Measurements from ENCODE around the gene MEGF8.

The MEGF8 gene

GRCh38 chr19:42312370-42312769, 13.1 kb upstream of the MEGF8 start:
- Histone ChIP-seq H3K9ac (ENCODE audit: low read length) (no peak overlapping the region), H3K4me1 (ENCODE audit: low read length) (peaks cover 22% of the 10 kb centered on the region), H3K36me3 (replicated peaks; ENCODE audit: low read depth, low read length) (no peaks in the 10 kb centered on the region), H3K27ac (ENCODE audit: low read length) (no peak overlapping the region), H3K4me2 (ENCODE audit: low read length) (peak overlapping the region; percentile 78), H4K20me1 (ENCODE audit: insufficient read depth, low read length) (no peaks in the 10 kb centered on the region), H3K4me3 (ENCODE audit: low read length) (peak overlapping the region; percentile 86), H2AFZ (ENCODE audit: low read depth, low read length) (no peak overlapping the region), H3K27me3 (ENCODE audit: low read depth, low read length) (no peaks in the 10 kb centered on the region), H3K79me2 (ENCODE audit: low read length) (no peaks in the 10 kb centered on the region), H3K9me3 (ENCODE audit: insufficient read depth, low read length) (no peaks in the 10 kb centered on the region)
- TF ChIP-seq, protein P1, sequence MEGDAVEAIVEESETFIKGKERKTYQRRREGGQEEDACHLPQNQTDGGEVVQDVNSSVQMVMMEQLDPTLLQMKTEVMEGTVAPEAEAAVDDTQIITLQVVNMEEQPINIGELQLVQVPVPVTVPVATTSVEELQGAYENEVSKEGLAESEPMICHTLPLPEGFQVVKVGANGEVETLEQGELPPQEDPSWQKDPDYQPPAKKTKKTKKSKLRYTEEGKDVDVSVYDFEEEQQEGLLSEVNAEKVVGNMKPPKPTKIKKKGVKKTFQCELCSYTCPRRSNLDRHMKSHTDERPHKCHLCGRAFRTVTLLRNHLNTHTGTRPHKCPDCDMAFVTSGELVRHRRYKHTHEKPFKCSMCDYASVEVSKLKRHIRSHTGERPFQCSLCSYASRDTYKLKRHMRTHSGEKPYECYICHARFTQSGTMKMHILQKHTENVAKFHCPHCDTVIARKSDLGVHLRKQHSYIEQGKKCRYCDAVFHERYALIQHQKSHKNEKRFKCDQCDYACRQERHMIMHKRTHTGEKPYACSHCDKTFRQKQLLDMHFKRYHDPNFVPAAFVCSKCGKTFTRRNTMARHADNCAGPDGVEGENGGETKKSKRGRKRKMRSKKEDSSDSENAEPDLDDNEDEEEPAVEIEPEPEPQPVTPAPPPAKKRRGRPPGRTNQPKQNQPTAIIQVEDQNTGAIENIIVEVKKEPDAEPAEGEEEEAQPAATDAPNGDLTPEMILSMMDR (IDR thresholded peaks at IDR 0.05; ENCODE audit: low read depth, low read length): no peak
- no peak for TF ChIP-seq EZH2phosphoT487 (IDR thresholded peaks at IDR 0.05; ENCODE audit: low read depth)

DNA sequence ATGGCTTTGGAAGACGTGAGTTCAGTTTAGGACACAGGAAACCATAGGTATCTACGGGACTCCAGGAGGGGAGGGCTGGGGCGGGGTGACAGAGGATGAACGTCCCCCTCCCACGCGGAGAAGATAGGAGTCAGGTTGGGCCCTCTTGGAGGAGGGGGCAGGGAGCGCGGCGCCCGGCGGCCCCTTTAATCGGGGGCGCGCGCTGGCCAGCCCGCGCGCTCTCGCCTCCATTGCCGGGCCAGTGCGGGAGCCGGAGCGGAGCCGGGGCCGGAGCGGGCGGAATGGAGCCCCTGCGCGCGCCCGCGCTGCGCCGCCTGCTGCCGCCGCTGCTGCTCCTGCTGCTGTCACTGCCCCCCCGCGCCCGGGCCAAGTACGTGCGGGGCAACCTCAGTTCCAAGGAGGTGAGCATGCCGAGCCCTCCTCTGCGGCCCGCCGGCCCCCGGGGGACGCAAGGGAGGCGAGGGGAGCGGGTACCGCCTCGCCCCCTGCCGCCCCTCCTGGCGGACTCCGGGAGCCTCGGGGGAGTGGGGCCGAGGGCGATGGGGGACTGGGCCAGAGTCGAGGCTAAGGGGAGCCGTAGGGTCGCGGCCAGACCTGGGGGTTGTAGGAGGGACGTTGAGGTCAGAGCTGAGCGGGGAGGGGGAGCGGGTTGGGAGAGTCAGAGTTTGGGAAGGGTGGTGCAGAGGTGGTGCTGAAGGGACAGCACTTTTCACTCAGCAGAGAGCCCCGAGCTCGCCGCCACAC, 12.2 kb upstream of the MEGF8 start, which contains the start of gene TMEM145:
Gene TMEM145, plus strand, starts transcription at position 214 of the 744 bp plus-strand sequence. Its CDS starts 68 bp downstream, at position 282.
- Histone ChIP-seq H3K9me3 (ENCODE audit: insufficient read depth, low read length) (no peaks in the 10 kb centered on the region), H3K79me2 (ENCODE audit: low read length) (no peaks in the 10 kb centered on the region), H3K4me2 (ENCODE audit: low read length) (peak within 1 kb of the TSS; percentile 78), H3K27me3 (ENCODE audit: low read depth, low read length) (no peaks in the 10 kb centered on the region), H3K36me3 (replicated peaks; ENCODE audit: low read depth, low read length) (no peaks in the 10 kb centered on the region), H3K9ac (ENCODE audit: low read length) (peak within 1 kb of the TSS; percentile 57), H3K27ac (ENCODE audit: low read length) (no peak within 1 kb of the TSS), H4K20me1 (ENCODE audit: insufficient read depth, low read length) (no peaks in the 10 kb centered on the region), H3K4me3 (ENCODE audit: low read length) (peak within 1 kb of the TSS; percentile 86), H3K4me1 (ENCODE audit: low read length) (peaks cover 25% of the 10 kb centered on the region), H2AFZ (ENCODE audit: low read depth, low read length) (peak within 1 kb of the TSS; percentile 82)
- TF ChIP-seq EZH2phosphoT487 (IDR thresholded peaks at IDR 0.05; ENCODE audit: low read depth): no peak
- TF ChIP-seq, protein P1 (IDR thresholded peaks at IDR 0.05; ENCODE audit: low read depth, low read length): peak; percentile 28; the same call in 1 of the 2 replicates

DNA sequence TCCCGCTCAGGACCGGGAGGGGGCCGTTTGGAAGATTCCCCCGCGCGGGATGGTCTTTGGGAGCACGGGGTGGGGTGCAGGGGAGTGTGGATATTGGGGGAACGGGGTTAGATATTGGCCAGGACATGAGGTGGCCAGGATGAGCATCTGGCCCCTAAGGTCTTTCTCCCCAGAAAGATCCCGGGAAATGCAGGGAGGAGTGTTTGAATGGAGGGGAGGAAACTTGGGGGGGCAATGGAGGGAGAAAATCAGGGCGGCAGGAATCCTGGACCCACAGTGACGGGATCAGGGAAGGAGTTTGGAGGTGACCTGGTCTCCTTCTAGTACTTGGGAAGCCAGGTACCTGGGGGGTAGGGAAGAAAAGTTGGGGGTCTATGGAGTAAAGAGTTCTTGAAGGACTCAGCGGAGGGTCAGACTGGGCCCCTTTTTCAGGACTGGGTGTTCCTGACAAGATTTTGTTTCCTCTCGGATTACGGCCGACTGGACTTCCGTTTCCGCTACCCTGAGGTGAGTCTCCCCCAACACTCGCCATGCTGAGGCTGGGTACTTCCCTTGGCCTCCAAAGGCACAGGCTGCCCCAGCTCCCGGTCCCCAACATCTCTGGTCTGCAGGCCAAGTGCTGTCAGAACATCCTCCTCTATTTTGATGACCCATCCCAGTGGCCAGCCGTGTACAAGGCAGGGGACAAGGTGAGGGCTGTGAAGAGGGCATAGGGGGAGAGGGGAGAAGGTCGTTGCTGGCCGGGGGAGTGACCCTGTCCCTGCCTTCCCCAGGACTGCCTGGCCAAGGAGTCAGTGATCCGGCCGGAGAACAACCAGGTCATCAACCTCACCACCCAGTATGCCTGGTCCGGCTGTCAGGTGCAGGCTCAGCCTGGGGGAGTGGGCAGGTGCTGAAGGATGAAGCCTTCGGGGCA, 11.3 kb upstream of the MEGF8 start:
- Histone ChIP-seq H3K27ac (ENCODE audit: low read length) (no peak overlapping the region), H4K20me1 (ENCODE audit: insufficient read depth, low read length) (no peaks in the 10 kb centered on the region), H3K4me2 (ENCODE audit: low read length) (peak overlapping the region; percentile 78), H3K36me3 (replicated peaks; ENCODE audit: low read depth, low read length) (no peaks in the 10 kb centered on the region), H3K9ac (ENCODE audit: low read length) (peak overlapping the region; percentile 57), H3K9me3 (ENCODE audit: insufficient read depth, low read length) (no peaks in the 10 kb centered on the region), H3K27me3 (ENCODE audit: low read depth, low read length) (no peaks in the 10 kb centered on the region), H3K4me3 (ENCODE audit: low read length) (peak overlapping the region; percentile 86), H2AFZ (ENCODE audit: low read depth, low read length) (no peak overlapping the region), H3K79me2 (ENCODE audit: low read length) (no peaks in the 10 kb centered on the region), H3K4me1 (ENCODE audit: low read length) (peaks cover 25% of the 10 kb centered on the region)
- no peak for TF ChIP-seq EZH2phosphoT487 (IDR thresholded peaks at IDR 0.05; ENCODE audit: low read depth)
- TF ChIP-seq, protein P1 (IDR thresholded peaks at IDR 0.05; ENCODE audit: low read depth, low read length): no peak

- no peaks in the 10 kb centered on the region for H3K9me3 ChIP-seq (ENCODE audit: insufficient read depth, low read length)
- H3K36me3 ChIP-seq (replicated peaks; ENCODE audit: low read depth, low read length): no peaks in the 10 kb centered on the region
- no peaks in the 10 kb centered on the region for H3K79me2 ChIP-seq (ENCODE audit: low read length)
- no peak overlapping the region for H3K4me3 ChIP-seq (ENCODE audit: low read length)
- peaks cover 25% of the 10 kb centered on the region for H3K4me1 ChIP-seq (ENCODE audit: low read length)
- no peaks in the 10 kb centered on the region for H3K27me3 ChIP-seq (ENCODE audit: low read depth, low read length)
- H2AFZ ChIP-seq (ENCODE audit: low read depth, low read length): no peak overlapping the region
- H4K20me1 ChIP-seq (ENCODE audit: insufficient read depth, low read length): no peaks in the 10 kb centered on the region
- TF ChIP-seq, protein P1 (IDR thresholded peaks at IDR 0.05; ENCODE audit: low read depth, low read length): no peak
- TF ChIP-seq EZH2phosphoT487 (IDR thresholded peaks at IDR 0.05; ENCODE audit: low read depth): no peak
- no peak overlapping the region for H3K27ac ChIP-seq (ENCODE audit: low read length)
- no peak overlapping the region for H3K4me2 ChIP-seq (ENCODE audit: low read length)
- H3K9ac ChIP-seq (ENCODE audit: low read length): no peak overlapping the region
Measured at GRCh38 chr19:42315024-42315423, 10.4 kb upstream of the MEGF8 start.
